Renal cortical epithelial cell (primary cell): ENCODE data around the gene GREB1L. TPM values are rescaled to one million over a fixed set of nuclear protein-coding genes. Genes with fewer than 3 reads are reported as not detected.
"Not testable (repeated sequence)": the region's sequence is repeated elsewhere in the genome, so short reads cannot be mapped to it uniquely, and the experiment has no call there.

Source experiments
- DNase-seq: peaks from one replicate; pipeline ENCODE4 v3.0.0-alpha.2; 2011; ENCODE audit warnings: low read depth
- total RNA-seq: library from RNA; depleted of rRNA; stranded (reverse); fragments of >200 nt; gene quantifications from 2 replicates; pipeline ENCODE4 v1.2.3, GENCODE V29; 2014

Gene GREB1L
- total RNA-seq, 1 donor from 2014 or later: 7.5 TPM

- DNase-seq: no peak
These were observed 124.9 kb downstream of the GREB1L start for GRCh38 chr18:21366896-21367295.

- peak; percentile 48 for DNase-seq
These were observed 127.1 kb downstream of the GREB1L start for GRCh38 chr18:21369146-21369545.

GRCh38 chr18:21369597-21369996, 127.6 kb downstream of the GREB1L start:
- DNase-seq: not testable (repeated sequence)

- no peak for DNase-seq
These were observed 141.0 kb downstream of the GREB1L start for GRCh38 chr18:21383031-21383430.

GRCh38 chr18:21386523-21387240, 144.7 kb downstream of the GREB1L start:
- no peak for DNase-seq

GRCh38 chr18:21387886-21388285, 145.9 kb downstream of the GREB1L start:
- DNase-seq: no peak

- no peak for DNase-seq
These were observed 147.3 kb downstream of the GREB1L start for GRCh38 chr18:21389283-21389682.

- no peak for DNase-seq
These were observed 147.9 kb downstream of the GREB1L start for GRCh38 chr18:21389903-21390302.

- peak; percentile 96 for DNase-seq
These were observed 149.1 kb downstream of the GREB1L start for GRCh38 chr18:21391074-21391673.

GRCh38 chr18:21393986-21394385, 152.0 kb downstream of the GREB1L start:
- no peak for DNase-seq

GRCh38 chr18:21398121-21398520, 156.1 kb downstream of the GREB1L start:
- DNase-seq: no peak

- no peak for DNase-seq
These were observed 160.2 kb downstream of the GREB1L start for GRCh38 chr18:21402272-21402671.

GRCh38 chr18:21404426-21404825, 162.4 kb downstream of the GREB1L start:
- DNase-seq: no peak

- peak; percentile 24 for DNase-seq
These were observed 164.1 kb downstream of the GREB1L start for GRCh38 chr18:21406116-21406515.

GRCh38 chr18:21408681-21409080, 166.6 kb downstream of the GREB1L start:
- DNase-seq: no peak

GRCh38 chr18:21433436-21433835, 191.4 kb downstream of the GREB1L start:
- peak; percentile 77 for DNase-seq

GRCh38 chr18:21439431-21439846, 197.4 kb downstream of the GREB1L start:
- DNase-seq: peak; percentile 99

GRCh38 chr18:21441670-21442069, 199.6 kb downstream of the GREB1L start:
- peak; percentile 10 for DNase-seq

GRCh38 chr18:21443776-21444464, 201.9 kb downstream of the GREB1L start:
- DNase-seq: peak; percentile 44

GRCh38 chr18:21444465-21445212, 202.6 kb downstream of the GREB1L start:
- peak; percentile 70 for DNase-seq

GRCh38 chr18:21448299-21448698, 206.3 kb downstream of the GREB1L start:
- DNase-seq: no peak
